Pulmonary artery endothelial cell (primary cell): ENCODE data around the gene WNT7A. TPM values are rescaled to one million over a fixed set of nuclear protein-coding genes. Genes with fewer than 3 reads are reported as not detected.

ENCODE experiments used
- DNase-seq: peaks from one replicate; pipeline ENCODE4 v3.0.0-alpha.2; 2011; ENCODE audit warnings: low read depth, low spot score
- total RNA-seq: library from RNA; depleted of rRNA; stranded (reverse); fragments of >200 nt; gene quantifications from 2 replicates; pipeline ENCODE4 v1.2.3, GENCODE V29; 2014

The WNT7A gene
- total RNA-seq, 1 donor from 2014 or later, result not detected

DNA sequence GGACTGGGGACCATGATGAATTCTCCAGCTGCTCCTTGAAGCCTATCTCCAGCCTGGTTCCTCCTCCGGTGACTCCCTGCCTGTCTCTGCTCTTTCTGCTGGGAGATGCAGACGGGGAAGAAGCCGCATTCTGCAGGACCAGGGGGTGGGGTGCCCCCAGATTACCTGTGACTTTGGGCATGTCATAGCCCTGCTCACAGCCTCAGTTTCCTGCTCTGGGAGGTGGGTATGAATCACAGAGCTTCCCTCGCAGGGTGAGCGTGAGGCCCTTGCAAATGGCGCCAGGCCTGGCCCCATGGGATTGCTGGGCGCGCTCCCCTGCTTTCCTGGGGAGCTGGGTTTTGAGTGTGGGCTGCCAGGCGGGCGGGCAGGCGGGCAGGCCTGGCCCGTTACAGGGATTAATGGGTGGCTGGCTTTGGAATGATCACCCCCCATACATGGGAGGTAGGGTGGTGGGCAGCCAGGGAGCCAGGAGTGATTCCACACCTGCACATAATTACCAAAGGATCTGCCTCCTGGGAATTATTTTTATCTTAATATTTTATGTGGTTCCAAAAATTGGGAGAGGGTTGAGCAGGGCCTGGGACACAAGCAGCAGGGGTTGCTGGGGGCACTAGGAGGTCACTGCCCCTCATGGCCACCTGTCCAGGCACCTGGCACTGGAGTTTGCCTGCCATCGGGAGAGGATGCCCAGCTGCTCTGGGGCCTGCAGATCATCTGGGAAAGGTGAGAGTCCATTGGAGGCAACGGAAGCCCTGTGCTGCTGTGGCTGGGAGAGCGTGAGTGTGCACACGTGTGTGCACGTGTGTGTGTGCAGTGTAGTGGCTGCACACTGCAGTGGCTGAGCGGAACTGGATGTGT, 106.8 kb downstream of the WNT7A start:
- no peak for DNase-seq

DNA sequence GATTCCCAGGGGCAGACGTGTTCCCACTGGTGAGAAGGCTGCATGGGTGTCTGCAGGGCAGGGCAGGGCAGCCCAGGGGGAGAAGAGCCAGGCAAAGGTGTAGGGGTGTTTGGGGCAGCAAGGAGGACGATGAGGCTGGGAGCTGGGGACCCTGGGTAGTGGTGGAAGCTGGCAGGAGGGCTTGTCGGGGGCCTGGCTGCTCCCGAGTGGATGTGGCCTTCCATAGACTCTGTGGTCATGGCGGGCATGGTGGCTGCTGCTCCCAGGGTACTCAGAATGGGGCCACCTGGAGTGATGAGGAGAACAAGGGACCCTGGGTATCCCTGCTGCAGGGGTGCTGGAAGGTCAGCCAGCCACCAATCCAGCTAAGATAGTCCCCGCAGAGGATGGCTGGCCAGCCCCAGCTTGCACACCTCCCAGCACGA, 107.5 kb downstream of the WNT7A start:
- no peak for DNase-seq

DNA sequence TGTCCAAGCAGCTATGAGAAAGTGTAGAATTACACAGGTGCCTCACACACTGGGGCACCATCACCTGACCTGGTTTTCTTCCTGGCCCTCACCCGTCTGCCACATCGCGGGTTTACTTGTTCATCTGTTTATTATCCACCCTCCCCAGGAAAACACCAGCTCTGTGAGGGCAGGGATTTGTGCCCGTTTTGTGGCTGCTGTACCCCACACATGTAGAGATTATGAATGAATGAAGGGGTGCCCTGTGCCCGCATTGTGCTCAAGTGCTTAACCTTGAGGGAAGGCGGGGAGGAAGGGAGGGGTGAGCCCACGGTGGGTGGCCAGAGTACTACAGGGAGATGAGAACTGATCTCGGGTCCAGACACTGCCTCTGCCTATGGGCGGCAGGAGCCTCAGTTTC, 108.4 kb downstream of the WNT7A start:
- DNase-seq, result no peak

DNA sequence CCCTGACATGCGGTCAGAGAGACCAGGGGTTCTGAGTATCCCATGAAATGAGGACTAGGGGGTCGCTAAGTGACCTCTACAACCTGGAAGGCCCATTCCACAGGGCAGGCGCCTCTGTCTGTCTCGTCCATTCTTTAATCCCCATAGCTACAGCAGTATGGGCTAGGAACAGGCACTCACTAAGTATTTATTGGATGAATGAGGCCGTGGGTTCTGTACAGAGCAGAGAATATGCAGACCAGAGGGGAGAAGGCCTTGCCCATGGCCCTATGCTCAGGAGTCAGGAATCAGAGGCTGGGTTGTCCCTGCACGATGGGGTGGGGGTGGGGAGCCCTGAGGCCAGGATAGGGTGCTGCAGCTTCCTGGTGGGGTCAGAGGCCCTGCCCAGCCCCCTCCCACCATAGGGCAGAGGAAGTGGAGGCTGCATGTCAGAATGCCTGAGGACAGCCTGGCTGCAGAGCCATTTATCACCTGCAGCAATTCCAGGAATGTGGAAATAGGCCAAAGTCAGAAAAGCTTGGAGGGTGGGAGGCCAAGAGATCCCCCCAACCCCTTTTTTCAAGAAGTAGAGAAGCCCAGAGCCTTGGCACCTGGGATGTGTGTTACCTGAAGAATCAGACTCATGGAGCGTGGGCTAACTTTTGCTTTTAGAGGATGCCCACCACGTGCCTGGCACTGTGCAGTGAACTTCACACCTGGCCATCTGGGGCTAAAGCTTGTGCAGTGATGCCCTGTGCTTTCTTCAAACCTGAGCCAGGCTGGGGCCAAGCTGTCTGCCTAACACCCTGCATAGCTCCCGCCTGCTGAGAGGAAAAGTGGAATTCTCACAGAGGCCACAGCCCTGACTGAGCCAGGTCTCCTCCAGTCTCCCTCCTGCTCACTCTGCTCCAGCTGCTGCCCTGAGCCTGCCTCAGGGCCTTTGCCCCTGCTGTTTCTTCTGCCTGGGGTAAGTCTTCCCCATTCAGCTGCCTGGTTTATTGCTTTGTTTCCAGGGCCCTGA, 109.4 kb downstream of the WNT7A start:
- no peak for DNase-seq

DNA sequence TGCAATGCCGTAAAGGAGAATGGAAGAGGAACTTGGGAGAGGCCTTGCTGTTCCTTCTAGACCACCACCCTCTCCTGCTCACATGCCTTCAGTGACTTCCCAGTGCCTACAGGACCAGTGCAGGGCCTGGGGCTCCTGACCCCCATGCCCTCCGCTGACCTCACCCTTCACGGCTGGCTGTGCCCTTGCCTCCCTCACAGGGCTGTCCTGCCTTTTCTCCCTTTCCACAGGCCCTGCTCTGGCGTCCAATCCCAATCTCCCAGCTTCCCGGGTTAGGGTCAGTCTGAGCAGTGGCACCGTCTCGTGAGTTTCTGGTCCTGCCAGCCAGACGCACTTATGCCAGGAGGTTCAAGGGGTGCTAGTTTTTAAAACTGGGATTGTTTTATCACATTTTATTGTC, 110.4 kb downstream of the WNT7A start:
- no peak for DNase-seq

DNA sequence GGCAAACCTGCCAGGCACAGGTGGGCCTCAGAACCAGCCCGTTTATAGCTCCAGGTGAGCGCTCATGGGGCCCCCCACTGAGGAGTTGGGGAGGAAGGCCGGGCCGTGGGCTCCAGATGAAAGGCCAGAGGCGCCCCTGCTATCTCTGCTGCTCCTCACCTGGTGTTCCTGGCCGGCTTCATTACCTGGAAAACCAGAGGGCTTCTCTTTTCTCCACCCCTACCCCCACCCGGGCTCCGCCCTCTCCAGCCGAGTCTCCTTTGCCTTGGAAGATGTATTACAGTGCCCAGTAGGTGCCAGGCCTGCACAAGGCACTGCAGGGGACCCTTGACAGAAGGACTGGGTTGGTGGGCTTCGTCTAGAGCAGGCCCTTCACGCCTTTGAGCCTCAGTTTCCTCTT, 111.4 kb downstream of the WNT7A start:
- DNase-seq, result no peak

DNA sequence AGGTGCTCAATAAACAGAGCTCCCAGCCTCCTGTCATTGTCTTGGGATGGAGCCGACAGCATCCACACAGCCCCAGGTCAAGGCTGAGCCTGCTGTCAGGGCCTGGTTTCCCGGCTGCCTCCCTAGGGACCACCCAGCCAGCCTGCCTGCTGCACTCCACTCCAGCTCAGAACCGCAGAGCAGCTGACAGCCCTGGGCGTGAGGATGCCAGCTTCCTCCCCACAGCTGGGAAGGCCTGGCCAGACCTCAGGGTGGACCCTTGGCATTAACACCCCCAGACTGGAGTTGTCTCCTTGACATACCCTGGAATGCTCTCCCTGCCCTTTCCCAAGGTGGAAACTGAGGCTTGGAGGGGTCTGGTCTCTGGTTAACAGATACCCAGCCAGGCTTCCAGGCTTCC, 112.0 kb downstream of the WNT7A start:
- no peak for DNase-seq

DNA sequence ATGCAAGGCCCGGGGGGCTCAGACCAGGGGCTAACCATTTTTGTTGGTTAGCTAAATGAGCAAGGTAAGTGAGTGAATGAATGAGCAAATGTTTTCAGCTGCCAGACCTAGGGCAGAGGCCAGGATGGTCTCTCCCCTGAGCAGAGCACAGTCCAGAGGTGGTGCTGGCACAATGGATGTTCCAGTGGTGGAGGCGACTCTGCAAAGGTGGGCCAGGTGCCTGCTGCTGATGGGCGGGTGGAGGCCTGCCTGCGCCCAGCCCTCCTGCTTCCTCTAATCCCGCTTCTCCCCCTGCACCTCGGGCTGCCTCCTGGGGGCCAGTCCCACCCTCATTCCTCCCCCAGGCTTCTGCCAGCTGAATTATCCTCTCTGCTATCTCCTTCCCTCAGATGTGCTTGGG, 112.8 kb downstream of the WNT7A start:
- DNase-seq, result no peak

Other genes starting within 250 kb of the WNT7A start
- 17.9 and 20.4 TPM in 2 replicates for gene CHCHD4, start 244.8 kb upstream of the WNT7A start, total RNA-seq
- 103 and 145 TPM in 2 replicates for gene TMEM43, start 245.0 kb upstream of the WNT7A start, total RNA-seq